Activated CD4-positive, alpha-beta T cell treated with anti-CD3 and anti-CD28 coated beads, Interleukin-2, Interleukin-4, amounts not matched to agents 100 ng/mL and 50 ng/mL, durations not matched to agents 16 hours and 8 hours (primary cell): ENCODE results near the gene NFAT5.
"Not testable (repeated sequence)": the region's sequence is repeated elsewhere in the genome, so short reads cannot be mapped to it uniquely, and the experiment has no call there.

Source experiments
- DNase-seq: peaks from one replicate; pipeline ENCODE4 v3.0.0-alpha.2; 2020; ENCODE audit warnings: low spot score

Gene NFAT5

GRCh38 chr16:69553332-69553731 is 12.4 kb upstream of the NFAT5 start:
- DNase-seq: no peak

- no peak for DNase-seq
Measured at GRCh38 chr16:69554495-69554894, 11.3 kb upstream of the NFAT5 start.

GRCh38 chr16:69555437-69555836 is 10.3 kb upstream of the NFAT5 start:
- no peak for DNase-seq

- DNase-seq: no peak
Measured at GRCh38 chr16:69555867-69556266, 9.9 kb upstream of the NFAT5 start.

- DNase-seq: no peak
Measured at GRCh38 chr16:69559164-69559563, 6.6 kb upstream of the NFAT5 start.

- not testable (repeated sequence) for DNase-seq
Measured at GRCh38 chr16:69561367-69561766, 4.4 kb upstream of the NFAT5 start.

- no peak for DNase-seq
Measured at GRCh38 chr16:69561901-69562300, 3.9 kb upstream of the NFAT5 start.

- no peak for DNase-seq
Measured at GRCh38 chr16:69562813-69563212, 3.0 kb upstream of the NFAT5 start.

GRCh38 chr16:69563605-69564580 is 1.9 kb upstream of the NFAT5 start:
- peak; percentile 86 for DNase-seq

GRCh38 chr16:69564845-69565670 is 708 bp upstream of the NFAT5 start:
- peak; percentile 26 for DNase-seq

- peak; percentile 19 for DNase-seq
Measured at GRCh38 chr16:69566240-69566980, 644 bp downstream of the NFAT5 start.

GRCh38 chr16:69566981-69567680 is 1.4 kb downstream of the NFAT5 start:
- peak; percentile 14 for DNase-seq

GRCh38 chr16:69568676-69569075 is 2.9 kb downstream of the NFAT5 start:
- DNase-seq: no peak

- not testable (repeated sequence) for DNase-seq
Measured at GRCh38 chr16:69578771-69579170, 13.0 kb downstream of the NFAT5 start.

GRCh38 chr16:69579783-69580481 is 14.2 kb downstream of the NFAT5 start:
- DNase-seq: no peak

- DNase-seq: no peak
Measured at GRCh38 chr16:69581297-69581696, 15.5 kb downstream of the NFAT5 start.

- not testable (repeated sequence) for DNase-seq
Measured at GRCh38 chr16:69584493-69584892, 18.7 kb downstream of the NFAT5 start.

- DNase-seq: no peak
Measured at GRCh38 chr16:69589434-69590269, 23.9 kb downstream of the NFAT5 start.

- DNase-seq: no peak
Measured at GRCh38 chr16:69590590-69590989, 24.8 kb downstream of the NFAT5 start.

GRCh38 chr16:69593751-69594255 is 28.0 kb downstream of the NFAT5 start:
- no peak for DNase-seq
